Activated naive CD4-positive, alpha-beta T cell (primary cell): ENCODE data around the gene NRXN3.

ENCODE experiments used
- DNase-seq, 4 experiments: peaks; one replicate each; lab custom pipeline; 2025; lab: John Stamatoyannopoulos, UW

Gene NRXN3

GRCh38 chr14:79820866-79821535 is 1650.8 kb downstream of the NRXN3 start:
- no peak for DNase-seq

GRCh38 chr14:79822034-79822433 is 1651.9 kb downstream of the NRXN3 start:
- no peak for DNase-seq

GRCh38 chr14:79825046-79825521 is 1654.9 kb downstream of the NRXN3 start:
- DNase-seq = no peak

GRCh38 chr14:79826362-79826761 is 1656.2 kb downstream of the NRXN3 start:
- no peak for DNase-seq

- no peak for DNase-seq
Observed at GRCh38 chr14:79829405-79830166, 1659.4 kb downstream of the NRXN3 start.

- DNase-seq = no peak
Observed at GRCh38 chr14:79831195-79831892, 1661.2 kb downstream of the NRXN3 start.

- DNase-seq = no peak
Observed at GRCh38 chr14:79833781-79834180, 1663.6 kb downstream of the NRXN3 start.

- DNase-seq = no peak
Observed at GRCh38 chr14:79834868-79835267, 1664.7 kb downstream of the NRXN3 start.

- no peak for DNase-seq
Observed at GRCh38 chr14:79836577-79836976, 1666.4 kb downstream of the NRXN3 start.

GRCh38 chr14:79837699-79838098 is 1667.5 kb downstream of the NRXN3 start:
- no peak for DNase-seq

GRCh38 chr14:79840103-79840502 is 1669.9 kb downstream of the NRXN3 start:
- no peak for DNase-seq

- no peak for DNase-seq
Observed at GRCh38 chr14:79840831-79841230, 1670.7 kb downstream of the NRXN3 start.

- no peak for DNase-seq
Observed at GRCh38 chr14:79841433-79841832, 1671.3 kb downstream of the NRXN3 start.

- DNase-seq = no peak
Observed at GRCh38 chr14:79842270-79842669, 1672.1 kb downstream of the NRXN3 start.

GRCh38 chr14:79852950-79853744 is 1683.0 kb downstream of the NRXN3 start:
- DNase-seq = no peak

- DNase-seq = no peak
Observed at GRCh38 chr14:79855789-79856188, 1685.6 kb downstream of the NRXN3 start.

GRCh38 chr14:79856381-79856780 is 1686.2 kb downstream of the NRXN3 start:
- no peak for DNase-seq

- no peak for DNase-seq
Observed at GRCh38 chr14:79861111-79861510, 1690.9 kb downstream of the NRXN3 start.

- DNase-seq = no peak
Observed at GRCh38 chr14:79862045-79862444, 1691.9 kb downstream of the NRXN3 start.

- DNase-seq = no peak
Observed at GRCh38 chr14:79871136-79871535, 1701.0 kb downstream of the NRXN3 start.

- no peak for DNase-seq
Observed at GRCh38 chr14:79878229-79878628, 1708.1 kb downstream of the NRXN3 start.

GRCh38 chr14:79878785-79879184 is 1708.6 kb downstream of the NRXN3 start:
- DNase-seq = no peak
